IPS DF 19.7 (cell line): ENCODE results near the gene TMEM181.
"Not testable (repeated sequence)": the region's sequence is repeated elsewhere in the genome, so short reads cannot be mapped to it uniquely, and the experiment has no call there.

Experiments
- DNase-seq: peaks from one replicate; pipeline ENCODE4 v3.0.0-alpha.2; 2013; ENCODE audit warnings: low read depth, low spot score

Gene TMEM181

DNA sequence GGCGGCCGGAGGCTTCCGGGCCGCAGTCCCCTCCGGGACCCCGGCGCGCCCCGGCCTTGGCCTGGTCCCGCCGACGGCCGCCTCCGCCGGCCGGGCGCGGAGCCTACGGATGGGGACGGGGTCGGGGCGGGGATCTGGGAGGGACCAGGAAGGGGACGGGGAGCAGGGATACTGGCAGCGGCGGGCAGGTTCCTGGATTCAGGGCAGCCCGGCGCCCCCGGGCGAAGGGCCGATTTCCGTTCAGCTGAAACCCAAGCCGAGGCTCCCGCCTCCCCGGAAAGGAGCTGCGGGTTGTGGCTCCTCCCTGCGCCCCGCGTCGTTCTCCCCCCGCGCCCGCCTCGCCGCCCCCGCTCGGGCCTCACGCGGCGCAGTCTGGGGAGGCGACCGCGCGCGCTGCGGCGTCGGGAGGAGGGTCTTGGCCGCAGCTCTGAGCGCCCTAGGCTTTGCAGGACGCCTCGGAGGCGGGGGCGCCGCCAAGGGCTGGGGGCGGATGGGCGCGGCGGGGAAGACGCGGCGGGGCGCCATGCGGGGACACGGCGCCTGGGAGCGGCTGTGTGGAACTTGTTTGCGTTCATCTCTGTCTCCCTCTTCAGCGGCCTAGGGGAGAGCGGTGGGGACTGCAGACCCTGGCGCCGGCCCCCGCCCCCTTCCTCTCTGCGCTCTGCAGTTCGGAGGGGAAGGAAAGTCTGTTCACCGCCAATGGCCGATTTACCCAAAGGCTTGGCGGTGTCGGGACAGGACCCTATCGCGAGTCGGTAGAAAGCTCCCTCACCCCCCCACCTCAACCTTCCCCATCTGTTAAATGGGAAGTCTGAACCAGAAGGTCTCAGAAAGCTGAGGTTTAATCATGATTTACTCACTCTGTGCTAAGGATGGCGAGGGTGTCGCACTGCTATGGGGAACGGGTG is 22.7 kb upstream of the TMEM181 start:
- DNase-seq = no peak

DNA sequence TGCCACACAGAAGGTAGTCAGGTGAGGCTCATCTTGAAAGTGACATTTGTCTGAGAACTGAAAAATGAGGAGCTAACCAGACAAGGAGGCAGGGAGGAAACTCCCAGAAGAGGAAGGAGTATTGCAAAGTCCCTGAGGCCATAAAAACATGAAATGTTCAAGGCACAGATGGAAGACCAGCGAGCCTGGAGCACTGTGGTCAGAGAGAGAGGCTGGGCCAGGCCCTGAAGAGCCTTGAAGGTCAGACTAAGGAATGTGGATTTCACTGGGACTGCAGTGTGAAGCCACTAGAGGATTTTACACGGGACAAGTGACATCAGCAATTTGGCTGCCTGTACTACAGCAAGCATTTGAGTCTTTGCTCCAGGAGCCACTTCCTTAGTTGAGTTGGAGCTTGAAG is 21.1 kb upstream of the TMEM181 start:
- DNase-seq = no peak

DNA sequence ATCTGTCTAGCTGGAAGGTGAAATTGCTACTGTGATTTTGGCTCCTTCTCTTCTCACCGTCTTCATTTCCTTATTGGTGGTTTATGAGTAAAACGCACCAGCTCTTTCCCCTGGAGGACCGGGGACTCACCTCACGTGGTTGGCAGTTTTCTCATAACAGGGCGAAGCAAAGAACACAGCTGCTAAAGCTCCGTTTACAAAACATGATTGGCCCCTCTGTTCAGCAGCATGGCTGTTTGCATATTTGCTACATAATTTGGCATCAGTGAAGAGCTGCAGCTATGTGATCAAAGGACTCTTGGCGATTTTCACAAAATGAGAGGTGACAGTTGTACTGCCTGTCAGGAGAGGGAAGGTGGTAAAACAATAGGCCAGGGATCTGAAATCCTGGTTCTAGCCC is 20.5 kb upstream of the TMEM181 start:
- DNase-seq = no peak

DNA sequence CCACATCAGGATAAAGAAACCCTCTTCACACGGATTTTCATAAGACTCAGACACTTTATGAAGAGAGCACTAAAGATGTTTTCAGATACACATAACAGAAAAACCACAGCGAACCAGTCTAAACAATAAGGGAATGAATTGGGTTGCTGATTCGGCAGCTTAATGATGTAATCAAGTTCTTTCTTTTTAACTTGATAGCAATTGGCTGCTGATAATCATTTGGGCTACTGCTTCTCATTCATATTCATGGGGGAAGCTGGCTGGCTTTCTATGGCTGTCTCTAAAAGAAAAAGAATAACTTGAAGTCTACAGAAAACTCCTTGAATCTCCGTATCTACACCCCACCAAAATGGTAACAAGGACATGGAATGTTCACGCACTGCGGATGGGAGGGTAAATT is 20.0 kb upstream of the TMEM181 start:
- no peak for DNase-seq

DNA sequence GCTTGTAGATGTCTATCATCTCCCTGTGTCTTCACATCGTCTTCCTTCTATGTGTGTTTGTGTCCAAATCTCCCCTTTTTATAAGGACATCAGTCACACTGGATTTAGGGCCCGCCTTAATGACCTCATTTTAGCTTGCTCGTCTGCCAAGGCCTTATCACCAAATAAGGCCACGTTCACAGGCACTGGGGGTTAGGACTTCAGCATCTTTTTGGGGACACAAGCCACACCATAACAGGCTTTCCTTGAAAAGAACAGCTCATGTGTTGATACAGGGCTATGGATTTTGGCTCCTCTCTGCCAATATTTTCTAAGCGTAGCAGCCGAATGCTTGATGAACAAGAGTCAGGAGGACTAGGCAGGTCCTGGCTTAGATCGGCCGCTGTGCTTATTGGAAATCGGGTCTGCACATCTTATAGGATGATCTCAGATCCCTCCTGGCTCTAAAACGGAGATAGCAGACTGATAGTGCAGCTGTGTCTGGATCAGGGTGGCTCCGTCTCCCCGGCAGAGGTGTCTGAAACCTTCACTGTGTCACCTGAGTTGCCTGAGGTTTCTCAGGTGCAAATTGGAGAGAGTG is 16.2 kb upstream of the TMEM181 start:
- no peak for DNase-seq

DNA sequence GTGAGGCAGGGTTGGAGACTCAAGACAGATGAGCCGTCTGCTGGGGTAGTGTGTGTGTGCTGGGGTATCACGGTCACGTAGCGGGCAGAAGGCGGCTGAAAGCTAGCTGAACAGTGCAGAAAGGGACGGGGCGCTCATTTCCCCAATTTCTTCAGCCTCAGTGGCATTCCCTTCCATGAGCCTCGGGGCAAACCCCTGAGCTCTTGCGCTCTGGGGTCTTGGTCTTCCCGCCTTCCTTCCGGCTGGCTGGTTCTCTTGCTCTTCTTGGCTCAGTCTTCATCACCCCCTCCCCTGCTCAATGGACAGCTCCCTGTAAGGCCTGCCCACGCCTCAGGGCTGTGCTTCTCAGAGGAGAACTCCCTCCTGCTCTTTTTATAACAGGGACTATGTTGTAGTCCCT is 15.5 kb upstream of the TMEM181 start:
- no peak for DNase-seq

DNA sequence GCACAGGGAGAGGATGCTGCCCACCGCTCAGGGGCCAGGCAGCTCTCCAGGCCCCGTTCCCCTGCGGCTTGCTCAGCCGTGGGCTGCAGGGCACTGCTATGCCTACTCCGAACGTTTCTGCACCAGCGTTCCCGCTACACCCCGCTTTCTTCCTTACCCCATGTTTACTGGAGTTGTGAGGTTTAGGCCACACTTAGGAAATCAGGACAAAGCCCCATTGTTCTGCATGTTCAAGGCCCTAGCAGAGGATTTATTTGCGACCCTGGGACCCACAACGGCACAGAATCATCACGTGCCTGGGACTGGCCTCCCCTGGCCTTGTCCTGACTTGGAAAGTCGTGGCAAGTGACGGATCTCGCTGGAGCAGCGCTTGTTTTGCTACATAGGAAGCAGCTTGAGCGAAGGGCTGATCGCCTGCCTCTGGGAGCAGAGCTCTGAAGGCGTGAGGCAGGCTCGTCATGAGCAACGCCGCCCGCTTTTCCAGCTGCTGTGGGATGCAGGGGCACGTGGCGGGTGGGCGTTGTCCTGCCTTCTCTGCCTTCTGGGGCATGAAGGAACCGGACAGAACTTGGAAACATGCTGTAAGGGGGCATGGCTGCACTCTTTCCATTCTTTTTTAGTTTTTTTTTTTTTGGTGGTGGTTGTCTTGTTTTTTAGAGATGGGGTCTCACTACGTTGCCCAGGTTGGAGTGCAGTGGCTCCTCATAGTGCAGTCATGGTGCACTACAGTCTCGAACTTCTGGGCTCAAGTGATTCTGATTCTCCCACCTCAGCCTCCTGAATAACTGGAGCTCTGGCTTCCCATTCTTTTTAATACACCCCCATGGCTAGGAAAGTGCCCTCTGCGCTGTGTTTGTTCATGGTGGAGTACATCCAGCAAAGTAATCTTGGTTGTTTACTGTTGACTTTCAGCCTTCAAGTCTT is 14.6 kb upstream of the TMEM181 start:
- no peak for DNase-seq

DNA sequence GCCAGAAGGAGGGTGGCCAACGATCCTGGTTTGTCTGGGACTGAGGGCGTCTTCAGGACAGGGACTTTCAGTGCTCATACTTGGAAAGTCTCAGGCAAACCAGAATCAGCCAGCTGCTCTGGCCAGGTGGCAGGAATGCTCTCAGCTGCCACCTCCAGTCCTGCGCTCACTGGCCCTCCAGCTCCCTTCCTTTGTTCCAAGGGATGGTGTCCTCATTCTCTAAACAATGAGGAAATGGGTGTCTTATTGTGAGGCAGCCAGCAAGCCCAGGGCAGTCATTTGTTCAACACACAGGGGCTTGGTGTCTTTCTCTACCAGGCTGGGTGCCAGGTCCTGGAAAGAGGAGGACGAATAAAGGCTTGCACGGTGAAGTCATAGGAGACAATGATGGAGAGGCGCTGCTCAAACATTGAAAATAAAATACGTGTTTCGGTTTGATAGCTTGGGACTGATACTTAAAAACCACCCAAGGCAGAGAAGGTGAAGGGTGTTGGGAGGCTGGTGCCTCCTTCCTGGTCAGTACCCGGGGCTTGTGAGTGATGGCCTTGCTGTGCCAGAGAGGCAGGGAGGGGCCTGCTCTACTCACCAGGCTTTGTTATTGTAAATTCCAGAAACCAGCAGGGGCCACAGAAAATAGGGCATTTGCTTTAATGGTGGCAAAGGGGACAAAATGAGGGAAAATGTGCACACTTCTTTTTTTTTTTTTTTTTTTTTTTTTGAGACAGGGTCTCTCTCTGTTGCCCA is 11.3 kb upstream of the TMEM181 start:
- DNase-seq = no peak

DNA sequence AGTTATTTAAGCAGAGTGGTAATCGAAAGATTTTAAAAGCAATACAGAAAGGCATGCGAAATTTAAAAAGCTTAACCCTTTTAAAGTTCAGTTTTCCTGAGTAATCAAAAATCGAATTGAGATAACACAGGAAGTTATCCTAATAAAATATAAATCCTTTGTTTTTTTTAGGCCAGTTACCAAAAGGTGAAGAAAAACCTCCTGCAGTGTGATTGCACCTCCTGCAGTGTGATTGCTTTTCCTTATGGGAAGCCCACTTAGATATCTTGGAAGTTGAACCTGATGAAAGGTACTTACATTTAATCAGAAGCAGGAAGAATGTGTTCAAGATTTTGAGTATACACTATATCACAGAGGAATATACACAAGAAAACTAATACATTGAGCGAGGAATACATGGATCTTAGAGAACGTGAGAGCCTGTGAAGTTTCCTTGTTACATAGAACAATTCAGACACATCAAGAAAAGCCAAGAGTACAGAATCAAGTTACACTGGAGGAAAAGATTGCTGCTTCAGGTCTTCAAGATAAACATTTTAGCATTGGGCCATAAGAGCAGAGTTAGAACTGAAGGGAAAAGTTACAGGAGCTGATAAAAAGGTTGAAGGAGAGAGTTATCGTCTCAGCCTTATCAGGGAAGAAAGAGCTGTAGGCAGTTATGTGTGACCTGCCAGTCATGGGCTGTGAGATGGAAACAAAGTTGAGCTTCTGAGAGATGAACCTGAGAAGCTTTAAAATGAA is 7.7 kb upstream of the TMEM181 start:
- DNase-seq = no peak

DNA sequence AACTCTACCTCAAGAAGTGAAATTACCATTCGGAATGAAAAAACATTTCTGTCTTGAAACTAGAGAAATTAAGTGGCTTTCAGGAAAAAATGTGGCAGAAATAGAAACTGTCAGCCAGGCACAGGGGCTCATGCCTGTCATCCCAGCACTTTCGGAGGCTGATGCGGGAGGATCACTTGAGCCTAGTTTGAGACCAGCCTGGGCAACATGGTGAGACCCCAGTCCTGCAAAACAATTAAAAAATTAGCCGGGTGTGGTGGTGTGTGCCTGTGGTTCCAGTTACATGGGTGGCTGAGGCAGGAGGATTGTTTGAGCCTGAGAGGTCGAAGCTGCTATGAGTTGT is 7.1 kb upstream of the TMEM181 start:
- DNase-seq = no peak

DNA sequence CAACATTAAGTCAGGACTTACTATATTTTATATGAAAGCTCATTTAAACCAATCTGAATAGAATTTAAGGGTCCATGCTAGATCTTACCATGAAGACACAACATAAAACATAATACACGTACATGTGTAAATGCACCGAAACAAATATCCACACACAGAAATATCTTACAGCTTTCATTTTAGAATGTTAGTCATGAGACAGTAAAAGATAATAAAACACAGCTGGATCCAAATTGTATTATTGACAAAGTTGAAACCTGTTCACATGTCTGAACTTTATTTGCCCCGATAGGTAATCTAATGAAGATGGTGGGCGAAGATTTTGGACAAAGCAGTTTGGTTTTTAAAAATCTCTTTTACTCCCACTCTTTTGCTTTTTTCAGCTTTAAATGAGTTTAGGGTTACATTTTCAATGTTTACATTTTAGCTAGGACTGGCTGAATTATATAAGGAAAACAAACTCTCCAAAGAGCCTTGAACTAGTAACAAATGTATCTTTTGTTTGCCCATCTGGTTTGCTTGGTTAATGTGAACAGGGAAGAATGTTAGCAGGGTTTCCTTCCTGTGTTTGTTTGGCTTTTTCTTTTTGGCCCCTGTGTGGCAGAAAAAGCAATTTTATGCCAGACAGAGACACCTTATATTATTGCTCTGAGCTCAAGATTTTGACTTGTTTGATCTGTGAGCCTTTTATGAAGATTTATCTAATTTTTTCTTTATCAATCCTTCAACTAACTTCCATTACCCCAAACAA is 5.1 kb upstream of the TMEM181 start:
- no peak for DNase-seq

DNA sequence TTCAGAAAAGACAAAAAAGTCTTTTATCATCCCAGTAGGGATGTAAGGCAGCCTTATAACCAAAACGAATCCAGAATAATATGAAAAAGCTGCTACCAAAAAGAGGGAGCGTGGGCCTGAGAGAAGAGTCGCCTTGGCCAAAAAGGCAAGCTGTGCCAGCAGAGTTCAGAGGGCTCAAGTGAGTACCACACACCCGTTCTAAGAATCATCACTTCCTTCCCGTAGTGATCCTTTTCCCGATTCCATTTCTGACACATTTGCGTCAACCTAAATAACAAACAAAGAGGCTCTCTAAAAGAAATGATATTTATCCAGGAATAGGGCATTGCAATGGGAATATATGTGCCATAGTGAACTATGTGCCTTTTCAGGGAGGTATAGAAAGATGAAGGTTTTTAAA is 3.8 kb upstream of the TMEM181 start:
- DNase-seq = no peak

DNA sequence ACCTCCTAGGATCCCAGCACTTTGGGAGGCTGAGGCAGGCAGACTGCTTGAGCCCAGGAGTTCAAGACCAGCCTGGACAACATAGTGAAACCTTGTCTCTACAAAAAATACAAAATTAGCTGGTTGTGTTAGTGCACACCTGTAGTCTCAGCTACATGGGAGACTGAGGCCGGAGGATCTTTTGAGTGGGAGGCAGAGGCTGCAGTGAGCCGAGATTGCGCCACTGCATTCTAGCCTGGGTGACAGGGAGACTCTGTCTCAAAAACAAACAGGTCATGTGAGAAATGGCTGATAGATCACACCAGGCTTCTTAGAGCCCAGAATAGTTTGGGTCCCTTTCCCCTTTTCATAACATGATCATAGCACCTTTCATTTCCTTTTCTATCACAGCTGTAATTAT is 2.8 kb upstream of the TMEM181 start:
- DNase-seq = not testable (repeated sequence)

DNA sequence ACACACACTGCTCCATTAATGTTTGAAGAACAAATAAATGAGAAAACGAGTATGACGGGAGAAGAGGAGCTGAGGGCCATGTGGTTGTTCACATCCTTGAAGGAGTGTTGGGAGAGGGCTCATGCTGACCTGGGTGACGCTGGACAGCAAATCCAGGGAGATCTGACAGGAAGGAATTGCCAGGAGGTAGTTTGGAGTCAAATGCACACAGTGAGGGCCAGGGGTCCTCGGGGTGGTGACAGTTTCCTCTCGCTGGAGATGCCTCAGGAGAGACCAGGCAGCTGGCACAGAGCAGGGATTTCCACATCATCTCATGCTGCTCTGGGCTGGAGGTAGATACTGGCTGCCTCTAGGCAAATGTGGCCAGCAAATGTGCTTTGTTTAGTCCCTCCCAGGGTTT is 2.0 kb upstream of the TMEM181 start:
- no peak for DNase-seq

DNA sequence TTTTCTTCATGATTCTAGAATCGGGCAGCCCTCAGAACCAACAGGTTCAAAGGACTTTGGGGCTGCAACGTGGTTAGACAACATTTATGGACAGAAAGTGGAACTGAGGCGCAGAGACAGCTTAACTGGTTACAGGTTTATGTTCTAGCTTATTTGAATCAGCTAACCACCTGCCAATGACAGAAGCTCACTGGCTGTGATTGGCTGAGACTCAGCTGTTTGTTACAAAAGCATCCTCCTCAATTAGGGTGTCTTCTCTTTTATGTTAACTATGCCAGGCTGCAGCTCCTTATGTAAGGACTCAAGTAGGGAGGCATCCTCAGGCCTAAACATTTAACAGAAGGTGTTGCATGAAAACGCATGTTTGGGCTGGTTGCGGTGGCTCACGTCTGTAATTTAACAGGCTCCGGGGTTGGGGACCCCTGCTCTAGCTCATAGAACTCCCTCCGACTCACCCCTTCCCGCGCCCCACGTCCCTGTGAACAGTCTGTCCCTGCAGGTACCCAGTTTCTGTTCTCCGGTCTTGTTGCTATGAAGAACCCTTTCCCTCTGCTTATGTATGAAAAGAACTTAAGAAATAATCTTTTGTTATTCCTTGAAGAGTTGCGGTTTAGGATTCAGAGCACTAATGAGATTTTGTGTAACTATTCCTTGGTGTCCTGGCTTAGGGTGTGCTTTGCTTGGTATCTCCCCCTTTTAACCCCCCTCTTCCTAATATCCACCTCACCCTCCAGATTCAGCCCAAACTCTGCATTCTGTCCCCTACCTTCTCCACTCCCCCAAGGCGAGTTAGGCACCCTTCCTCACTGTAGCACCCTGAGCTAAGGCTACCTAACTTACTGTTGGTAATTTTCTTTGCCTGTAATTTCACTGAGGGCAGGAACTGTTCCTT is 1.2 kb upstream of the TMEM181 start:
- DNase-seq = no peak

DNA sequence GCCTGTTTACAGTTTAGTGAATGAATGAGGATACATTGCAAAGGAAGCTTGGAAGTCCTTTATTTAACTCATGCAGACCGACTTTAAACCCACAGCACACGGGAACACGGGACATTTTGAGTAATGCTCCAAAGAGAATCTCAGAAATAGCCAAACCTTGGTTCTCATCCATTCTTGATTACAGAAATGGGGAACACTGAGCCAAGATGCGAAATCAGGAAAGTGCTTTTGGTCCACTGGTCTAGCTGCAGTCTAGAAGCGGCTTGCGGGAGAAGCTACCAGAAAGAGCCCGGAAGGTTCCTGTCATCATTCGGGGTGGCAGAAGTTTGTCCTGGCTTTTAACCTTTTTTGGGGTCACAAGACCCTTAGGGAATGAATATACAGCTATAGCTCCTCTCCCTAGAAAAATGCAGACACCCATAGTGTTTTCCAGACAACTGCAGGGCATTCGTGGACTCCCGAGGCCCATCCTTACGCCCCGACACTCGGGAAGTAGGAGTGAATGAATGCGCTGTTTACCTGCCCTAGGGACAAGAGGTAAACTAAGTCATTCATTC is 475 bp upstream of the TMEM181 start:
- DNase-seq = no peak

DNA sequence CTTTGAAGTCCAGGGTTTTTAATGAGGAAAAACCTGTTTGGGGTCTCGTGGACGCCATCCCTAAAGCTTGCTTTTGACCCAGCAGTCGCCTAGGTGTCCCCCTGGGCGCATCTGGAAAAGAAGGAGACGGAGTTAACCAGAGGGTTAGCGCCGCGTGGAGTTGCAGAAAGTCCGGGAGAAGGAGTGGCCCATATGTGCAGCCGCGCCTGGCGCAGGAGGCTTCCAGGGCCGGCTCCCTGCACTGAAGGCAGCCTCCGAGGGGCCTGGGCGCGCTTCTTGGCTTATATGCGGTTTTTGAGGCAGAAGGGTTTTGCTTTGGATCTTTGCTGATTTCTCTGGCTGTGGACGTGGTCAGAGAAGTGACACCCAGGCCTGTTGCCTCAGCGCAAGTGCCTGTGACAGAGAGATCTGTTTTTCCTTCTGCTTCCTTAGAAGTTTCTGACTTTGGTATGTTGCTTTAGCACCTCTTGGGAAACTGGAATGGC is 987 bp downstream of the TMEM181 start:
- DNase-seq = no peak

DNA sequence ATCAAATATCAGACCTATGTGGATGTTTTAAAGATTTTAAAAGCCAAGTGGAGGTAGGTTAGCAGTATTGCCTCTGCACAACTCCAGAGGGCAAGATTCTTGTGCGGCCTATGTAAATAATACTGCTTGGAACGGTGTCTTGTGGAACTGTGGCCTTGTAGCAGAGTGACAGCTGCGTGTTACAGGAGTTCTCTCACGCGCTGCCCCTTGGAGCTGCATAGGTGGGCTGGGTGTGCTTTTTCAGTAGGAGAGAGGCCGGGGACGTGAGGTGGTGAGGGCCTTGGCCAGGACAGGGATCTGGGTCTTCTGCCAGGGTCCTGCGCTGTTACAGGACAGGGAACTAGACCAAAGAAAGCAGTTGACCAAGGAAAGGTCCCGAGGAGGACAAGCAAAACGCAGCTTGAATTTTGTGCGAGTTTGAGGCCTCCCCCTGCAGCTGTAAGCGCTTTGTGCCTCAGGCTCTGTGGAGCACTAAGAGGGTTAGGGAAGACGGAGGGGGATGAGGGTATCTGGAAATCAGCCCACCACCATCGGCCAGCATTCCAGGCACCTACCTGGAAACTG is 1.5 kb downstream of the TMEM181 start:
- DNase-seq = no peak
